Ectodermal cell (in vitro differentiated cells): ENCODE data around the gene PPP1R37.
A peak's percentile ranks its signal among the peaks of the same experiment; 100 is the strongest.

Source experiments
- H3K27ac ChIP-seq: 2 replicates; pipeline ENCODE4 v1.7.0; 2013; ENCODE audit warnings: mild to moderate bottlenecking, low read depth, low read length; ENCODE audit not compliant: insufficient read depth, poor library complexity, severe bottlenecking
- H3K27me3 ChIP-seq: 2 replicates; pipeline ENCODE4 v1.7.0; 2013; ENCODE audit warnings: mild to moderate bottlenecking, low read length; ENCODE audit not compliant: insufficient read depth, control insufficient read depth, poor library complexity, severe bottlenecking
- H3K36me3 ChIP-seq: one replicate; pipeline ENCODE4 v1.7.0; 2013; ENCODE audit warnings: low read length; ENCODE audit not compliant: control insufficient read depth, insufficient read depth
- H3K4me1 ChIP-seq: one replicate; pipeline ENCODE4 v1.7.0; 2013; ENCODE audit warnings: low read length; ENCODE audit not compliant: control insufficient read depth, insufficient read depth
- H3K4me3 ChIP-seq: 2 replicates; pipeline ENCODE4 v1.7.0; 2013; ENCODE audit warnings: low read depth, low read length, control low read depth; ENCODE audit not compliant: insufficient read depth
- H3K9me3 ChIP-seq: 2 replicates; pipeline ENCODE4 v1.7.0; 2013; ENCODE audit warnings: mild to moderate bottlenecking, low read length, moderate library complexity; ENCODE audit not compliant: control insufficient read depth
- WGBS, 2 experiments: methylation state at CpG; one replicate each; pipeline ENCODE4 v1.1.7; 2013; ENCODE audit warnings: missing lambda C conversion rate in 2 of 2; 5-methylcytosine and 5-hydroxymethylcytosine counted together

PPP1R37 gene

GRCh38 chr19:45071545-45071938 is 21.4 kb upstream of the PPP1R37 start:
- no peak overlapping the region for H3K4me3 ChIP-seq
- H3K9me3 ChIP-seq = no peaks in the 10 kb centered on the region
- H3K27ac ChIP-seq = no peak overlapping the region
- H3K4me1 ChIP-seq = peaks cover 18% of the 10 kb centered on the region
- peaks cover 16% of the 10 kb centered on the region for H3K27me3 ChIP-seq
- H3K36me3 ChIP-seq = peaks cover 13% of the 10 kb centered on the region
- WGBS, 2 experiments = 97% methylated on average over 25 of the region's 25 CpGs

DNA sequence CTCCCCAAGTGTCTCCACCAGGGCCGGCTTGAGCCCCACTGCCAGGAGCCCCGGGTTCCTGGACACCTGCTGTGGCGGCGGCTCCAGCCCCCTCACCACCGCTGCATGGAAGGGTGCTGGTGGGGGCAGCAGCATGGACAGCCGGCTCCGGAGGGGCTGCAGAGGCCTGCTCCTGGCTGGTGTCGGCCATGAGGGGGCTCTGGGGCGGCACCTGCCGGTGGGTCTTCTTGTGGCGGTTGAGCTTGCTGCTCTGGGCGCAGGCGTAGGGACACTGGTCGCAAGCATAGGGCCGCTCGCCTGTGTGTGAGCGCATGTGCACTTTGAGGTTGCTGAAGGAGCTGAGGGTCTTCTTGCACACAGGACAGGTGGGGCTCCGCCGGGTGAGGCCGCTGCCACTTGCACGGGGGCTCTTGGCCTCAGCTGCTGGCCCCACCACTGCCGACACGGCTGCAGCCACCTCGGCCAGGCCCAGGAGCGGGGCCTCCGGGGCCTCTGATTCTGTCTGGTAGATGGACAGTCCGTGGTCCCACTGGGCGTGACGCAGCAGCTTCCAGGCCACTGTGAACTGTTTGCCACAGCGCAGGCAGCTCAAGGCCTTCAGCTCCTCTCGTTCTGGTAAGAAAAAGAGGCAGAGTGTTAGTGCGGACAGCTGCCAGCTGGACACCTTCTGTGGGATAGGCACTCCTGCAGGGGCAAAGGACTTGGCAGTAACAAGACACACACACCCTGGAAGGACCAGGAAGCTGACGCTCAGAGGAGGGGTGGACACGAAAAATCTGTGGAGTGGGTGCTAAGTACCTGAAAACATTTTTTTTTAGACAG is 20.8 kb upstream of the PPP1R37 start:
- Histone ChIP-seq H3K4me1 (peaks cover 22% of the 10 kb centered on the region), H3K4me3 (no peak overlapping the region), H3K27ac (no peak overlapping the region), H3K27me3 (peaks cover 22% of the 10 kb centered on the region), H3K36me3 (peaks cover 10% of the 10 kb centered on the region), H3K9me3 (no peaks in the 10 kb centered on the region)
- WGBS, 2 experiments = 93 to 94% methylated on average over 34 of the region's 34 CpGs

- WGBS, 2 experiments = 26 to 29% methylated on average over 11 of the region's 11 CpGs
- H3K4me3 ChIP-seq = peak overlapping the region; percentile 27
- H3K9me3 ChIP-seq = no peaks in the 10 kb centered on the region
- no peak overlapping the region for H3K27ac ChIP-seq
- peaks cover 4% of the 10 kb centered on the region for H3K36me3 ChIP-seq
- peaks cover 23% of the 10 kb centered on the region for H3K4me1 ChIP-seq
- peaks cover 27% of the 10 kb centered on the region for H3K27me3 ChIP-seq
These were observed 18.2 kb upstream of the PPP1R37 start for GRCh38 chr19:45074744-45075300.

DNA sequence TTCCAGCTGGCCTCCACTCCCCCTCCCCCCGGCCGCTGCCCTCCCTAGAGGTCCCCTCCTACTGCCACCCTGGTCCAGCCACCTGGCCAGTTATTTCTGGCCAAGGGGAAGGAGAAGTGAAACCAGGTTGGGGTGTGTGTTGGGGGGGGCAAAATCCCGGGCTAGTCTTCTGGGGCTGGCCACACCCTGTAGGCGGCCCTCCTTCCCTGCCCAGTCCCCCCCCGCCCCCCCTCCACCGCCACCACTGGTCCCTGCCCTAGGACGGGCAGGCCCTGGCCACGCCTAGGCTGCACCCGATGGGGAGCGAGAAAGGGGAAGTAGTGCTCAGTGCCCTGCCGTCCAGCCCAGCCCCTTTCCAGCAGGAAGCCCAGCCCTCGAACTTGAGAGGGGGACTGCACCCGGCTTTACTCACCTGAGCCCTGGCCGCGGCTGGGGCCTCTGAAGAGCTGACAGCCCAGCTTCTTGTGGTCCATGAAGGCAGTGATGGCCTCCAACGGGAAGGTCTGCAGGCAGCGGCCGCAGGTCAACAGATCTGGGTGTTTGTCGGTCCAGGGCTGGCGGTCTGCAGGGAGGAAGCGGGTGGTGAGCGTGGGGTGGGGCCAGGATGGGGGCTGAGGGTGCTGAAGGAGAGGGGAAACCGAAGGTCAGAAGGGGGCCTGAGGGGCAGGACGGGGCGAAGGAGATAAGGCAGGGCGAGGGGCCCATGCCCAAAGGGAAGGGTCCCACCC is 17.5 kb upstream of the PPP1R37 start:
- Histone ChIP-seq H3K36me3 (peaks cover 4% of the 10 kb centered on the region), H3K27me3 (peaks cover 27% of the 10 kb centered on the region), H3K4me3 (peak overlapping the region; percentile 31), H3K9me3 (no peaks in the 10 kb centered on the region), H3K4me1 (peaks cover 30% of the 10 kb centered on the region), H3K27ac (no peak overlapping the region)
- WGBS, 2 experiments = 2 to 3% methylated on average over 23 to 26 of the region's 26 CpGs

GRCh38 chr19:45076029-45076850 is 16.7 kb upstream of the PPP1R37 start, which contains the start of gene ZNF296:
Gene ZNF296, minus strand, starts transcription at chr19:45076478. Its CDS starts 105 bp downstream, at chr19:45076373.
- Histone ChIP-seq H3K36me3 (peaks cover 4% of the 10 kb centered on the region), H3K4me1 (peaks cover 30% of the 10 kb centered on the region), H3K9me3 (no peaks in the 10 kb centered on the region), H3K27me3 (peaks cover 27% of the 10 kb centered on the region), H3K27ac (no peak within 1 kb of the TSS), H3K4me3 (peak within 1 kb of the TSS; percentile 31)
- WGBS, 2 experiments = 1 to 2% methylated on average over 81 of the region's 81 CpGs

GRCh38 chr19:45076851-45077730 is 15.9 kb upstream of the PPP1R37 start:
- H3K27me3 ChIP-seq = peaks cover 27% of the 10 kb centered on the region
- H3K4me1 ChIP-seq = peaks cover 30% of the 10 kb centered on the region
- H3K4me3 ChIP-seq = peak overlapping the region; percentile 31
- H3K36me3 ChIP-seq = no peaks in the 10 kb centered on the region
- 68 to 71% methylated on average over 15 of the region's 15 CpGs for WGBS, 2 experiments
- H3K9me3 ChIP-seq = no peaks in the 10 kb centered on the region
- H3K27ac ChIP-seq = no peak overlapping the region

DNA sequence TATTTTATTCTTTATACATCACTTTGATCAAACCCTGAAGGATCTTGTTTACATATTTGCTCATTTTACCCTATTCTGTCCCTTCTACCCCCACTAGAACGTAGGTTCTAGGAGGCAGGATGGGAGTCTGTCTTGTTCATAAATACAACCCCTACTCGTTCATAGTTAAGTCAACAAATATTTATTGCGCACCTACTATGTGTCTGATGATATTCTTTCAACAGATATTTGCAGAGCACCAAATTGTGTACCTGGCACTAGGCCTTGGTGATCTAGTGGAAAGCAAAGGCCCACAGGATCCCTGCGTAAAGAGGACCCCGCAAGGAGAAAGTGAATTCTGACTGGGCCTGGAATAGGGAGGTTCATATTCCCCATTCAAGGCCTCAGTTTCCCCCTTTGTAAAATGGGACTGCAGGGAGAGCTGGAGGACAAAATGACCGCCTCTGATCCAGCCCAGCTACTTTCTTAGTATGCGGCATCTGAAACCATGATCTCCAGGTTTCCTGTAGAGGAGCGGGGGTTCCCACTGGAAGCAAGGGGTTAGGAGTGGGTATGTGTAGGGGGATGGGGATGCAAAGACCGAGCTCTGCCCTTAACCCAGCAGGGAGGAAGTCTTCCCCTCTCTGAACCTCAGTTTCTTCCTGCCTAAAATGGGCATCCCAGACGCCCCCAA is 14.5 kb upstream of the PPP1R37 start:
- WGBS, 2 experiments = 63 to 68% methylated on average over 10 of the region's 10 CpGs

GRCh38 chr19:45079063-45079910 is 13.7 kb upstream of the PPP1R37 start, which contains the start of gene GEMIN7:
Gene GEMIN7, plus strand, starts transcription at chr19:45079260. Its CDS starts 10,855 bp downstream, at chr19:45090115.
- 0 to 1% methylated on average over 61 of the region's 61 CpGs for WGBS, 2 experiments

More for the DNA sequence above, 14.5 kb upstream of the PPP1R37 start:
- H3K4me3 ChIP-seq = peak overlapping the region; percentile 86
- H3K9me3 ChIP-seq = no peaks in the 10 kb centered on the region
- H3K27ac ChIP-seq = no peak overlapping the region
- peaks cover 30% of the 10 kb centered on the region for H3K4me1 ChIP-seq
- no peaks in the 10 kb centered on the region for H3K36me3 ChIP-seq
- peaks cover 27% of the 10 kb centered on the region for H3K27me3 ChIP-seq

More at GRCh38 chr19:45079063-45079910, 13.7 kb upstream of the PPP1R37 start, which contains the start of gene GEMIN7:
- Histone ChIP-seq H3K36me3 (no peaks in the 10 kb centered on the region), H3K27ac (peak within 1 kb of the TSS; percentile 39), H3K9me3 (no peaks in the 10 kb centered on the region), H3K4me1 (peaks cover 30% of the 10 kb centered on the region), H3K4me3 (peak within 1 kb of the TSS; percentile 86), H3K27me3 (peaks cover 27% of the 10 kb centered on the region)
